Measurements from ENCODE around the gene TRIM58.

TRIM58 gene, protein sequence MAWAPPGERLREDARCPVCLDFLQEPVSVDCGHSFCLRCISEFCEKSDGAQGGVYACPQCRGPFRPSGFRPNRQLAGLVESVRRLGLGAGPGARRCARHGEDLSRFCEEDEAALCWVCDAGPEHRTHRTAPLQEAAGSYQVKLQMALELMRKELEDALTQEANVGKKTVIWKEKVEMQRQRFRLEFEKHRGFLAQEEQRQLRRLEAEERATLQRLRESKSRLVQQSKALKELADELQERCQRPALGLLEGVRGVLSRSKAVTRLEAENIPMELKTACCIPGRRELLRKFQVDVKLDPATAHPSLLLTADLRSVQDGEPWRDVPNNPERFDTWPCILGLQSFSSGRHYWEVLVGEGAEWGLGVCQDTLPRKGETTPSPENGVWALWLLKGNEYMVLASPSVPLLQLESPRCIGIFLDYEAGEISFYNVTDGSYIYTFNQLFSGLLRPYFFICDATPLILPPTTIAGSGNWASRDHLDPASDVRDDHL

DNA sequence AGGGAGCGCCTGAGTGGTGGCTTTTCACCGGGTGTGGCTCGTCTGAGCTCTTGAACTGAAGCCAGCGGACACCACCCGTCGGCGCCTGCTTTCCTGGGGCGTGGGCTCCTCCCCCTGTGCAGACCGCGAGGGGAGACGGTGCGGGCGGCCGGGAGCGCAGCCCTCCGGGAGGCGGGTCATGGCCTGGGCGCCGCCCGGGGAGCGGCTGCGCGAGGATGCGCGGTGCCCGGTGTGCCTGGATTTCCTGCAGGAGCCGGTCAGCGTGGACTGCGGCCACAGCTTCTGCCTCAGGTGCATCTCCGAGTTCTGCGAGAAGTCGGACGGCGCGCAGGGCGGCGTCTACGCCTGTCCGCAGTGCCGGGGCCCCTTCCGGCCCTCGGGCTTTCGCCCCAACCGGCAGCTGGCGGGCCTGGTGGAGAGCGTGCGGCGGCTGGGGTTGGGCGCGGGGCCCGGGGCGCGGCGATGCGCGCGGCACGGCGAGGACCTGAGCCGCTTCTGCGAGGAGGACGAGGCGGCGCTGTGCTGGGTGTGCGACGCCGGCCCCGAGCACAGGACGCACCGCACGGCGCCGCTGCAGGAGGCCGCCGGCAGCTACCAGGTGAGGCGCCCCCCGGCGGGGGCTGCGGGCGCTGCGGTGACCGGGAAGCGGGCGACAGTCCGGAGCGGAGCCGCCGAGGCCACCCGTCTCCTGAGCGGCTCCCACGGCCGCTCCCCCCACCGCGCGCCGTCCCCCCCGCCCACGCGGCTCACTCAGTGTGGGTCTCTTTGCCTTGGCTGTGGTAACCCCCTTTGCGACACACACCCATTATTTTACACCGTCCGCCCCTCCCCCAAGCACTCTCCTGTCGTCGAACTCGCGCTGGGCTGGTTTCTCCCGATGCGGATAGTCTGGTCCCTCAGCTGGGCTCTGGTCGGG is at the start of gene TRIM58:
TRIM58 (plus strand) TSS at position 119 of the 916 bp plus-strand sequence; CDS start at position 179, 60 bp downstream.
- no peak for DNase-seq

DNA sequence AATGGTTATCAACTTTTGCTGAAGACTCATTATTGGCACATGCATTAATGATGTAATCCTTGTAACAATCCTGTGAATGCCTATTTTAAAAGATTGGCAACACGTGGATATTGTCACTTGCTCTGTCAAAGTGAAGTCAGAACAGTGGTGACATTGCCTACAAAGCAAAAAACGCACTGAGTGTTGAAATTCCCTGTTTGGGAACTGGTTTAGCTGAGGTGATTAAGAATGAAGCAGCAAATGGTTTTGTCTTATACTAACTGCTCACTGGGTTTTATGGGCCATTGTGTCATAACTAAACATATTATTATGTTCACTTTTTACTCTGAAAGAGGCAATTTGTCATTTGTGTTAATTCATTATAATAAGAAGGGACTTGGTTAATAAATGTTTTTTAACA is 44.4 kb upstream of the TRIM58 start:
- no peak for DNase-seq

DNA sequence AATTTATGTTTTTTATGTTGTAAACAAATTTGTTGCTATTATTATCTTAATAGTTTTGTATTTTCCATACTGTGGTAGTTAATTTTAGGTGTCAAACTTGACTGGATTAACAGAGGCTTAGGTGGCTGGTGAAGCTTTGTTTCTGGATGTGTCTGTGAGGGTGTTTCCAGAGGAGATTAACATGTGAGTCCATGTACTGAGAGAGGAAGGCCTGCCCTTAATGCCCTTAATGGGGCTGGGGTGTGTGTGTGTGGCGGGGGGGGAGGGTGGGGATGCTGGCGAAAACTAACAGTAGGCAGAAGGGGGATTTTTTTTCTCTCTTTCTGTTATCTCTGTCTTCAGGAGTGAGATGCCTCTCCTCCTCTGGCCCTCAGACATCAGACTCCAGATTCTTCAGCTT is 34.9 kb upstream of the TRIM58 start:
- no peak for DNase-seq

DNA sequence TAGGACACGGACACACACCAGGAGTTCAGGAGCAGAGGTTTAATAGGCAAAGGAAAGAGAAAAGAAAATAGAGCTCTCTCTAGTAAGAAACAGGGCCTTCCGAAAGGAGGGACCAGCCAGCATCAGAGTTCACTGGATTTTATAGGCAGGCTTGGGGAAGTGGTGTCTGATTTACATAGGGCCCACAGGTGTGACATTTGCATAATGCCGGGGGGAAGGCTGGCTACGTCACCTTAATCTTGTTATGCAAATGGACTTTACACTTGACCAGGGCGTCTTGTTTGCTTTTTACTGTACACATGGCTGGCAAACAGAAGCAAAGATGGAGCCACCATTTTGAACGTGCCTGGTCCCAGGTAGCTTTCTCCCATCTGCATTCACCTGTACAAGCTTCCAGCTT is 33.0 kb upstream of the TRIM58 start, which contains the start of gene OR14A16:
OR14A16 (minus strand) TSS at position 97 of the 400 bp plus-strand sequence. CDS start 8,390 bp downstream, outside the sequence.
- DNase-seq: no peak

DNA sequence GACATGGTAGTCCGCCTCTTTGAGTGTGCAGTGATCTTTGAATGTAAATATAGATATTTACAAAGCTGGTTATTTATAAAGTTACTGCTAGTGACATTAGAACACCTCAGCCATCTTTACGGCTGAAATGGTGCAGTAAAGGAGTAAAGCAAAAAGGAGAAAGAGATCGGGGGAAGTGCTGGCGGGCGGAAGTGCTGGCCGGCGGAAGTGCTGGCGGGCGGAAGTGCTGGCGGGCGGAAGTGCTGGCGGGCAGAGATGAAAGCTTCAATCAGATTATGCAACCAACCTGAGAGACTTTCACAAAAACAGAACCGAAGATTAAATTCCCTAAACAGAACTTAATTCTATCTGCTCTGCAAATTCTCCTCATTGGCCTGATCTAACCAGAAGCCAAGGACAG is 31.6 kb upstream of the TRIM58 start:
- DNase-seq: no peak

DNA sequence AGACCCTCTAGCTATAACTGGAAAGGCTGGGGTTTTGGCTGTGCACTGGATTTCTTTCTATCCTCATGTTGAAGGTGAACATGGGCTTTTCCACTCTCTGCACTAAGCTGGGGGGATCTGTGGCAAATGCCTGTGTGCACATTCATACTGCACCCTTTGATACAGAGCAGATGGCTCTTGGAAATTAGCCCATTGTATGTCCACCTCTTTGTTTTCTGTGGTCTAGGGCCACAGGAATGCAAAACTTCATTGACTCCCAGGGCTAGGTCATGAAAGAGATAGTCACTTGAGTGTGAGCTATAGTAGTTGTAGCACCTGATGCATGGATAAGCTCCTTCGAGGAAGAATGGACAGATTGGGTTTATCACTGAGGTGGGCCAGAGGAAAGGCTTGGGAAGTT is 27.3 kb upstream of the TRIM58 start:
- no peak for DNase-seq

DNA sequence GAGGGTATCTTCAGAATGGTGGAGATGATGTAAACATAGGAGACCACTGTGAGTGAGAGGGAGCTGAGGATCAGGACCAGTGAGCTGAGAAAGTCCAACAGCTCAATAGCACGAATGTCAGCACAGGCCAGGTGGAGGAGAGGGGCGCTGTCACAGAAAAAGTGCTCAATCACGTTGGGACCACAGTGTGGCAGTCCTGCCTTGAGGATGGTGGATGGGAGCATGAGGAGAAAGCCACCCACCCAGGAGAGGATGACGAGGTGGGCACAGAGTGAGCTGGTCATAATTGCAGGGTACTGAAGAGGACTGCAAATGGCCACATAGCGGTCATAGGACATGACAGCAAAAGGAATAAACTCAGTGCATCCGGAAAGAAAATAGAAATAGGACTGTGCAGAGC is 23.4 kb upstream of the TRIM58 start:
- no peak for DNase-seq

DNA sequence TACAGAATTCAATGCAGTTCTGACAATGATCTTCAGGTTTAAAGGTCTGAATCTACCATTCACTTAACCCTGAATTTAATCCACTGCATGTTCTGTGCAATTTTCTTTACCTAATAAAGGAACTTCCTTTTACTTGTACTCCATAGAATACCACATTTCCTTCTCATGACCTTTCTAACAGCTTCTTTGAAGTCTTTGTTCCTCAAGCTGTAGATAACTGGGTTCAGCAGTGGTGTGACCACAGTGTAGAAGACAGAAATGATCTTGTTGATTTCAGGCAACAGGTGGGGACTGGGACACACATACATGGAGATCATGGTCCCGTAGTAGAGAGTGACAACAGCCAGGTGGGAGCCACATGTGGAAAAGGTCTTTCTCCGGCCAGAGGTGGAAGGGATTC is 16.2 kb upstream of the TRIM58 start:
- DNase-seq: no peak

DNA sequence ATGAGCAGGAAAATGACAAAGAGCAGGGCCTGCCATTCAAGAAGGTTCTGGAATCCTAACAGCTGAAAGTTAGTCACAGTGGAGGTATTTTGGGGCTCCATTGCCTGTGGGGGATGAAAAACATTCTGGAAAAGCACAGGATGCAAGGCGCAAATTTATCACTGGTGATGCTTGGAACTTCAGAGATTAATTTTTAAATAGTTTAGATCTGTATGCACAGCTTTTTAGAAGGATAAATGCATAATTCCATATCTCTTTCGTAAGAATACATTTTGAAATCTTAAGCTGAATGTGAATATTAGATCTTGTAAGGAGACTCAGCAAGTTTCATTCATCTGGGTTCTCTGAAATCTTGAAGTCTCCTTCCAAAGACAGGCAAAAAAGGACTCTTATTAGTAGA is 15.2 kb upstream of the TRIM58 start, which contains the start of gene OR11L1:
OR11L1 (minus strand) TSS at position 101 of the 400 bp plus-strand sequence; CDS start at position 101, 0 bp downstream.
- DNase-seq: no peak

DNA sequence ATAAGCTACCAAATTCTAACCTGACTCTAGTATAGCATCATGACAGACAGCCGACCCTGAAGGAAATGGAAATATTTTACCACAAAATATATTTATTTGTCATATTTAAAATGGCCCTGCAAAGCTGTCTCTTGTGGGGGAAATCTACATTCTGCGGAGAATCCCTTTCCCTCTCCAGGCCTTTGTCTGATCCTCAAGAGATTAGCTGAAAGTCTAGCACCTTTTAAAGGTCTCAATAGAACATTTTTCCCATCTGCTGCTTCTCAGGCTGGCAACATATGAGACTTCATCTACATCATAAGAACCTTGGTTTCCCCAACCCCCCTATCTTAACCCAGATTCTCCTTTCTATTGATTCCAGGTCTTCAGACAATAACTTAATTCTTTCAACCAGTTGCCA is 13.6 kb upstream of the TRIM58 start:
- DNase-seq: no peak

DNA sequence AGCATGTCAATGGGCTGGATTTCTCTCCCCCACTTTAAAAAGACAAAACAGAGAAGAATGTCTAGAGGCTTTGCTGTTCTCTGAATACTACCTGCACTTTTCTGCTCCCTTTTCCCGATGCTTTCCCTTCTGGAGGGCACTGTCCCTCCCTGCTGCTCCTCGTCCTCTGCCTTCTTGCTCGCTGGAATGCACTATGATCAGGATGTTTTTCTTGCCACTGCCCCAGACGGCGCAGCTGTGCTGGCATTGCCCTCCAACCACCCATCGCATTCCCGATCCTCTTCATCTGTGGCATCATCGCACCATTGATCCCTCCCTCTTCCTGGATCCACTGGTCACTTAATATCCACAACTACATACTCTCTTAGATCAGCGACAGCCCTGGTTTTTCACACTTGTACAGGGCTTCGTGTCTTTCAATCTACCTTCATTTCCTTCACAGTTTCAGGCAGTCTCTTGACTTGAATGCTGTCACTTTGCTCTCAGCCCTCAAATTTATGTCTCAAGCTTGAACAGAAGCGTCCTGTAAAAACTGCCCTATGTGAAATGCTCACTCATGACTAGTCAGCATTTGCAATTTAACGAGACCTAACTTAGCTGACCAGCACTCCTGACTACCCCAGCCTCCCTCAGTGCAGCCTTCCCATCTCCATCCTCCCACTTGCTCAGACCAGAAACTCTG is 11.8 kb upstream of the TRIM58 start:
- DNase-seq: no peak

DNA sequence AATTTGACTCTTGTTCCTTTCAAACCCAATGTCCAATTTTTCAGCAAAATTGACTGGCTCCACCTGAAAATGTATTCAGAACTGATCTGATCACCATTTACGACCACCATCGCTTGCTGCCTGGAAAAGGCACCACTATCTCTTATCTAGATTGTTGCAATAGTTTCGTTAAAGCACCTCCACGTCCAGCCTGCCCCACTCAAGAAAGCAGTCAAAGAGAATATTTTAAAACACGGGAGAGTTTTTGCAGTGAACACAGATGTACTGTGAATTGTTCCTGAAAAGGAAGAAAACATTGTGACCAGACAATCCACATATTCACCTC is 11.3 kb upstream of the TRIM58 start:
- DNase-seq: no peak

DNA sequence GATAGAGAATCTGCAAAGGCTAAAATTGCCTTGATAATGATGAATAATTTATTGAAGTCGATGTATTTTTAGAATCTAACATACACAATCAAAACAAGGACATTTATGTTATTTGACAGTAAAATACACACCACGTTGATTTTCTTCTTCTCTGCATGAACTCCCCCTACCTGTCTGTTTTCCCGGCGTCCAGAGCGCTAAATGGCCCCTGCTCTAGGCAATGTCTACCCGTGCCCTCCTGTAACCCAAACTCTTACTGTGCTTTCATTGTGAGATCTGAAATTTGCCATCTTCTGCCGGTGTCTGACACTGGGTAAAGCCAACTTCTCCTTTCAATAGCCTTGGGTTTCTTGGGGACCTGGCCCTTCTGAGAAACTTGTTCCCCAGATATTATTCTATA is 8.6 kb upstream of the TRIM58 start:
- DNase-seq: no peak

DNA sequence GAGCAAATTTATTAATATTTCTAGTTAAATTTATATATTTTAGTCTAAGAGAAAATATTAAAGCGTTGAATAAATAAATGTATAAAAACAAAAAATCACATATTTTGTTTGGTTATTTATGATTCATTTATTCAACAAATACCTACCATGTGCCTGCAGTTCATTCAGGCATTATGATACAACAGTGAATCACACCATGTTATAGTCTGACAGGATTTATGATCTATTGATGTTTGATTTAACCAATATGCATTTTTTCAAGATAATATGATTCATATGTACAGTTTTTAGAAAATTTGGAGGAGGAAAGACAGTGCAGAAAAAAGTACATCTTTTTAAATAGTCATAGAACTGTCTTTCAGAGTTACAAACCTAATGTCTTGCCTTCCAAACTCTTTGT is 7.4 kb upstream of the TRIM58 start:
- DNase-seq: no peak

DNA sequence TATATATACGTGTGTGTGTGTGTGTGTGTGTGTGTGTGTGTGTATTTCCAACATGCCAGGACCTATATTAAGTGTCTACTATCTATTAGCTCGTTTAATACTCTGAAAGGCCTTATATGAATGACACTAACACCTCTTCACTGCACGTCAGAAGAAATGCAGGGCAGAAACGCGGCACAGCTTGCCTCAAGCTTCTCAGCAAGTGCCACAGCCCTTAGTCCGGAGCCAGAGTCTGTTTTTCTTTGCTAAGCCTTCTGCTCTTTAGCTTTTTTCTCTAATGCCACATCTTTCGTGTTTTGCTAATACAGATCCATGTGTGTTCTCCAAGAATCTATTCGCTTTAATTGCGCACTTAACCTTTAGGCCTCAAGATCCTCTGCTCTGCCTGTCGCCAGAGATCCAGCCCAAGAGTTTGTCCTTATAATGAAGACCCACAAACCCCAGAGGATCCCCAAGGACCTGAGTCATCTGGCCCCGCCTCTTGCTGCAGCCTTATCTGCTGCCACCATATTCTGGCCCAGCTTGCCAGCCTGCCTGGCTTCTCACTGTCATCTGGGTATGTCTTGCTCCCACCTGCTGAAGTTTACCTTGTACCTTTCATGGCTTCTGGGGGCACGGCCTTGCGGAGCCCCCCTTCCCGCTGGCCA is 2.0 kb upstream of the TRIM58 start:
- DNase-seq: no peak

DNA sequence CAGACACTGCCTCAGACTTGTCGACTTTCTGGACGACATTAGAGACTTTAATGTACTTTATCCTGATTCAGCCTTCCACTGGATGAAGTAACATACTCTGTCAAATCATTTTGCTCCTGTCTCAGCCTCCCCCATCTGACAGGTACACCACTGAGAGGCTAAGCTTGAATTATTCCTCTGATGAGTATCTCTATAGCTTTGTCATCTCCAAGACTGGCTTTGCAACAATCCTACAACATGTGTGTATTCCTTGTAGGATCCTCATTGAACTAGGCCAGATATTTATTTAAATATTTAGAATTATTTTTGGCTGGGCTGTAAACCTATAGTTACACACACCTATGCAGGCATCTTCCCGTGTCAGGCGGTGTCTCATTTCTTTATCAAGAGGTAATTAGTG is 1.1 kb upstream of the TRIM58 start:
- DNase-seq: no peak

DNA sequence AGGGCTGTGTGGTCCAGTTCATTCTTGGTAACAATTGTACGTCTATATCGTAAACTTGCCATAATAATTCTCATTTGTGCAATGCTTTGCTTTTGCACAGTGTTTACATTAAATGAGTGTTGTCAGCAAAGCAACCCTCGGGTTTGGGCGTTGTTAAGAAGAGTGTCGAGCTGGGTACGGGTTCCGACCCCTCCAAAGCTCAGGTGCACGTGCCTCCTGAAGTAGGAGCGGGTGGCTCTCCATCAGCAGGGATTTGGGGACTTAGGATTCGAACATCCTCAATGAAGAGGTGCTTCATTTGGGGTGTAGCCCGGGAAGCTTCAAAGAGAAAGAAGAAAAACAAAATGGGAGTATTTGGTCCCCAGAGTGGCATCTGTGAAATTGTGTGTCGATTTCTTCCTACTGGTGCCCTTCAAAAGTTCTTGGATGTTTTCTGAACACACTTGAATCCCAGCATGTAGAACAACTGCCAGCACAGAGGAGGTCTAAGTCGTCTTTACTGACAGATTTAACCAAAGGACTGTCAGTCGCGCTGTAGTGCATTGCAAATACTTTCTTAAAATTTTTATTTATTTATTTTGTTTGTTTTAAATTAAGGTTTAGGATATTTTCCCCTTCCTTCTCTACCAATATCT is 1.1 kb downstream of the TRIM58 start:
- DNase-seq: no peak

DNA sequence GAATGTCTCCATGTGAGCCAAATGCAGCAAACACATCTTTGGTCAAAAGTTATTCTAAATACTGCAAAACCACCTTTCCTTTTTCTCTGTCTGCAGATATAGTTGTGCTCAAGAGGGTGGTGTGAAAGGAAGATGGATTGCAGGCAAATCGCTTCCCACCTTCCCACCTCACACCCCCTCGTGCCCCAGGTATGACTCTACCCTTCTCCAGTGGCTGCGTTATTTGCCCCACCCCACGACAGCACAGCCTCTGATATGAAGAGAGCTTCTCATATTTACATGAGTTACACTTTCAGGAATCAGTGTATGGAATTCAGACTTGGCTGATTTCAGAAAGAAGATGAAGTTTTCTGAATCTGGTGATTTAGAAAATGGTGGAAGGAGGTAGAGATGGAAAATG is 5.8 kb downstream of the TRIM58 start:
- no peak for DNase-seq

DNA sequence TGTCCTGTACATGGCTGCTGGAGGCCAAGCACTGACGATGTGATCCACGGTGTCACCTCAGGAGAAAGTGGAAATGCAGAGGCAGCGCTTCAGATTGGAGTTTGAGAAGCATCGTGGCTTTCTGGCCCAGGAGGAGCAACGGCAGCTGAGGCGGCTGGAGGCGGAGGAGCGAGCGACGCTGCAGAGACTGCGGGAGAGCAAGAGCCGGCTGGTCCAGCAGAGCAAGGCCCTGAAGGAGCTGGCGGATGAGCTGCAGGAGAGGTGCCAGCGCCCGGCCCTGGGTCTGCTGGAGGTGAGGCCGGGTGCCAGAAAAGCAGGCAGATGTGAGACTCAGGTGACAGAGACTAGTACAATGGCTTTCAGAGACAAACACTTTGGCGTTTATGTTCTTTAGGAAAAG is 7.7 kb downstream of the TRIM58 start:
- no peak for DNase-seq

DNA sequence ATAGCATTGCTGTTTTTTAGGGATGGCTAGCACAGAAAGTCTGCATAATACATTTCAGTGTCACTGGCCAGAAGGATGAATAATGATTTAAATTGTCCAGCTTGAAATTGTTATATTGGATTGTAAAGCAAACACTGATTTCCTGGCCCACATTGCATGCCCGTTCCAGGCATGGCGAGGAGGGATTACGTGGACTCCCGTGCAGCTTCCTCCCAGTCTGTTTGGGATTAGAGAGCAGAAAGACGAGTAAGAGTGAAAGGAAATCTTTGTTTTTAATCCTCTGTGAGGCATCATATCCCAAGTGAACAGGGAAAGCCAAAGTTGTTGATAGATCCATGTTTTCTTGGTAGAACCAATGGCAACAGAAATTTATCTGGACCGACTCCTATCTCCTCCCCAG is 8.4 kb downstream of the TRIM58 start:
- DNase-seq: no peak

DNA sequence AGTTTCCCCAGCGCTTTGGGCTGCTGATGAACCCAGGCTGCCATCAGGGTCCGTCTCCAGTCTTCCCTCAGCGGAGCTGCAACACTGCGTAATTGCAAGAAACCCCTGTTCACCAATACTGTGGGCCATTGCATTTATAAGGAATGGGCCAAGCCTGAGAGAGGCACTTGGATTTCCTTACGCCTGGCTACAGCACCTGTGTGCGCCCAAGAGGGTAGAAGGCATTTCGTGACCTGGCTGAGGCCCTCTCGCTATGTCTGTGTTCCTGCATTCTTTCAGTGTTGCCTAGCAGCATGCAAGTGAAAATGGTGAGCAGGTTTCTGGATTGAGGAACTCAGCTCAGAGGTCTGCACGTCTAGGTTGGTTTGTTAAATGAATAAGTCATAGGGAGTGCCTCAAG is 26.4 kb downstream of the TRIM58 start:
- DNase-seq: no peak

DNA sequence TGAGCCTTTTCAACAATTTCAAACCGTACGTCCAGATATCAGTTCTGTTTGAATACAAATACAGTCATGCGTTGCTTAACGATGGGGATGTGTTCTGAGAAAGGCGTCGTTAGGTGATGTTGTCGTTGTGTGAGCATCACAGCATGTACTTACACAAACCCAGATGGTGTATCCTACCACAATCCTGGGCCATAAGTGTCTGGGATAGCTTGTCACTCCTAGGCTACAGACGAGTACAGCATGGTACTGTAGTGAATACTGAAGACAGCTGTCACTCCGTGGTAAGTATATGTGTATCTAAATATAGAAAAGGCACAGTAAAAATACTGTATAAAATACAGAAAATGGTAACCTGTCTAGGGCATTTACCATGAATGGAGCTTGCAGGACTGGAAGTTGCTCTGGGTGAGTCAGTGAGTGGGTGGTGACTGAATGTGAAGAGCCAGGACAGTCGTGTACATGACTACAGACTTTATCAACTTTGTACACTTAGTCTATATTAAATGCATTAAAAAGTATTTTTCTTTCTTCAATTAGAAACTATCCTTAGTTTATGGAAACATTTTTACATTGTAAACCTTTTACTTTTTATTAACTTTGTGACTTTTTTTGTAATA is 27.9 kb downstream of the TRIM58 start:
- DNase-seq: no peak

Data from GOT3 (cell line).